Measurements from ENCODE around the gene DCTN2. TPM values are rescaled to one million over a fixed set of nuclear protein-coding genes. Genes with fewer than 3 reads are reported as not detected.

DCTN2 gene
- total RNA-seq: 116 TPM

DNA sequence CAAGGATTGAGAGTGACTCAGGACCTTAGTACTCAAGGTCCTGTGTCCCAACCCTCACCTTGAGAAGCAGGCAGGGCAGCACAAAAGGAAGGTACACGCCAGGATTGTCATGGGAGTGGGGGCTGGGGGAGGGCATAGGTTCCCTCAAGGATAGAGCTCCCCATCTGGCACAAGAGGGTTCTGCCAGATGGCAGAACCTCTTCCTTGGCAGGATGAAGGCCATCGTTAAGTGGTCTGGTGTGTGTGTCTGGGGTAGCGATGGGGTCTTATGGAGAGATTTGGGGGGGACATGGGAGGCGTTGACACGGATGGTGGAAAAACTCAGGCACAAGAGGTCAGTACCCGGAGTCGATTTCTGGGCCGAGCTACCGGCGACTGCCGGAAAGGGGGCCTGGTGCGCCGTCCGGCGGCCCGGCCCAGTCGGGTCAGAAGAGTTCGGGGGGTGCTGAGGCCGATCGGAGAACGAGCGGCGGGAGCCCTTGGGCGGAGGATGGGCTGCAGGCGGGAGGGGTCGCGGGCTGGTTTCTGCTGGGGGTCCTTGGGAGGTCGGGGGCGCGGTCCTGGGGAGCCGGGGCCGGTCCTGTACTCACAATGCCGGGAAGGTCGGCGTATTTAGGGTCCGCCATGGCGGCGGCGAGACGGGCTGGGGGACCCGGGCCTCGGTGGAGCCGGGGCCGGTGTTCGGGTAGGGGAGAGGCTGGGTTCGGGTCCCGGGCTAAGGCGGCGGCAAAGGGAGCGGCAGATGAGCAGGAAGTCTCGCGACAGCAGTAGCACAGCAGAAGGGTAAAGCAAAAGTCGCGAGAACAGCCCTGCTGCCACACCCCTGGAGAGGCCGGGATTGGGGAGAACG is at the start of gene DCTN2:
Gene DCTN2 (minus strand): TSS at position 755 of the 850 bp plus-strand sequence. CDS start 129 bp downstream, at position 626.
- no peaks in the 10 kb centered on the region for H3K9me3 ChIP-seq
- peak within 1 kb of the TSS; percentile 97 to 98 for H3K4me3 ChIP-seq
- H3K27me3 ChIP-seq: no peaks in the 10 kb centered on the region
- TF ChIP-seq CTCF (IDR thresholded peaks at IDR 0.05): no peak
- intact Hi-C loops (cut with DNase I): loop anchor here (1.0 kb wide), 1 partner anchor 24 kb away; the partner anchor contains the start of gene MBD6
- H3K4me1 ChIP-seq: peaks cover 3 to 17% of the 10 kb centered on the region in 2 donors
- peak; percentile 94 to 98 for DNase-seq (ENCODE audit: low spot score in 2 of 2)
- peaks cover 0 to 11% of the 10 kb centered on the region in 2 donors for H3K36me3 ChIP-seq
- H3K27ac ChIP-seq: peak within 1 kb of the TSS; percentile 88 to 92

DNA sequence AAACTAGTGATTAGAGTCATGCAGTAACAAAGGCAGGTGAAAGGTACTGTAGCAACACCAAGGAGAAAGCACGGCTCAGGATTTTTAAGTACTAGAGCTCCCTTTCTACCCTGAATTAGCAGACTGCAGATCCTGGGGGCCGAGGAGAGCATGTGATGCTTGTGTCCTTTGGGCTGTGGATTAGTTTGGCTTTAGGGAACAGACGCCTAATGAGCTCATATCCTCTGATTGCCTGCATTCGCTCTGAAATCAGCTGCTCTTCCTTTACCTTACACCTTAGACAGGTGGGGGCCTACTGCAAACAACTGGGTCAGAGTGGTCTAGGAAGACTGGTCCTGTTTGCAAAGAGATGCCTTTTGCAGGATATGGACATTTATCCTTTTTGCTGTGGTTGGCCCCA is 46.2 kb upstream of the DCTN2 start:
- Histone ChIP-seq H3K27ac (no peak overlapping the region), H3K4me1 (peaks cover 0 to 19% of the 10 kb centered on the region in 2 donors), H3K4me3 (no peak overlapping the region), H3K27me3 (no peaks in the 10 kb centered on the region), H3K36me3 (peaks cover 14 to 36% of the 10 kb centered on the region in 2 donors), H3K9me3 (no peaks in the 10 kb centered on the region)
- no peak for TF ChIP-seq CTCF (IDR thresholded peaks at IDR 0.05)
- no peak for DNase-seq (ENCODE audit: low spot score in 2 of 2)
- intact Hi-C loops (cut with DNase I): no loop called here

- Histone ChIP-seq H3K9me3 (no peaks in the 10 kb centered on the region), H3K27me3 (no peaks in the 10 kb centered on the region), H3K27ac (no peak overlapping the region), H3K4me3 (no peak overlapping the region), H3K4me1 (peaks cover 0 to 19% of the 10 kb centered on the region in 2 donors), H3K36me3 (peaks cover 14 to 32% of the 10 kb centered on the region in 2 donors)
- TF ChIP-seq CTCF (IDR thresholded peaks at IDR 0.05): no peak
- no peak for DNase-seq (ENCODE audit: low spot score in 2 of 2)
- intact Hi-C loops (cut with DNase I): no loop called here
Measured at GRCh38 chr12:57592551-57593165, 45.7 kb upstream of the DCTN2 start.

DNA sequence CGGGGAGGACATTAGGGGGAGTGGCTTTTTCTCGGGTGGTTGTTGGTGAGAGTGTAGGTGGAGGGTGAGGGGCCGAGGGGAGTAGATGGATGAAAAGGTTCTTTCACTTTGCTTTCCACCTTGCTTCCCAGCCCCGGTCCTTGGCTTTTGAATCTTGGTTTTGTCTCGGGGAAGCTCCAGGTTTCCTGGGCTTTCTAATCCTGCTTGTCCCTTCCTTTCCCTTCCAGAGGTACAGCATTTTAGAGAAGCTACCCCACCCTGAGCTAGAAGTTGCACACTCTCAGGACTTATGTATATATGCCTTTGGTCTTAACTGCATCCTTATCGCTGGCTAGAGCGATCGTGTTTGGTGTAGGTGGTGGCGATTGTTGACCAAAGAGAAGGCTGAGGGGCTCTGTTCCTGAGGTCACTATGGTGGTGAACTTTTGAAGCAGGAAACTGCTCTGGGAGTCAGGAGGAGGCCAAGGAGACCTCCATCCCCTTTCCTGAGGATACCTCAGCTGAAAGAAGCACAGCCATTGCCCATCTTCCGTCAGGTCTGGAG is 44.9 kb upstream of the DCTN2 start:
- peaks cover 9 to 24% of the 10 kb centered on the region in 2 donors for H3K36me3 ChIP-seq
- H3K4me3 ChIP-seq: peak overlapping the region; percentile 79 to 99
- no peak for DNase-seq (ENCODE audit: low spot score in 2 of 2)
- H3K27ac ChIP-seq: peak overlapping the region; percentile 82 to 89
- intact Hi-C loops (cut with DNase I): loop anchor here (2.0 kb wide), 2 partner anchors 19 to 29 kb away; partner anchors contain the start of gene ARHGEF25
- no peaks in the 10 kb centered on the region for H3K9me3 ChIP-seq
- no peak for TF ChIP-seq CTCF (IDR thresholded peaks at IDR 0.05)
- H3K4me1 ChIP-seq: peaks cover 0 to 19% of the 10 kb centered on the region in 2 donors
- no peaks in the 10 kb centered on the region for H3K27me3 ChIP-seq

DNA sequence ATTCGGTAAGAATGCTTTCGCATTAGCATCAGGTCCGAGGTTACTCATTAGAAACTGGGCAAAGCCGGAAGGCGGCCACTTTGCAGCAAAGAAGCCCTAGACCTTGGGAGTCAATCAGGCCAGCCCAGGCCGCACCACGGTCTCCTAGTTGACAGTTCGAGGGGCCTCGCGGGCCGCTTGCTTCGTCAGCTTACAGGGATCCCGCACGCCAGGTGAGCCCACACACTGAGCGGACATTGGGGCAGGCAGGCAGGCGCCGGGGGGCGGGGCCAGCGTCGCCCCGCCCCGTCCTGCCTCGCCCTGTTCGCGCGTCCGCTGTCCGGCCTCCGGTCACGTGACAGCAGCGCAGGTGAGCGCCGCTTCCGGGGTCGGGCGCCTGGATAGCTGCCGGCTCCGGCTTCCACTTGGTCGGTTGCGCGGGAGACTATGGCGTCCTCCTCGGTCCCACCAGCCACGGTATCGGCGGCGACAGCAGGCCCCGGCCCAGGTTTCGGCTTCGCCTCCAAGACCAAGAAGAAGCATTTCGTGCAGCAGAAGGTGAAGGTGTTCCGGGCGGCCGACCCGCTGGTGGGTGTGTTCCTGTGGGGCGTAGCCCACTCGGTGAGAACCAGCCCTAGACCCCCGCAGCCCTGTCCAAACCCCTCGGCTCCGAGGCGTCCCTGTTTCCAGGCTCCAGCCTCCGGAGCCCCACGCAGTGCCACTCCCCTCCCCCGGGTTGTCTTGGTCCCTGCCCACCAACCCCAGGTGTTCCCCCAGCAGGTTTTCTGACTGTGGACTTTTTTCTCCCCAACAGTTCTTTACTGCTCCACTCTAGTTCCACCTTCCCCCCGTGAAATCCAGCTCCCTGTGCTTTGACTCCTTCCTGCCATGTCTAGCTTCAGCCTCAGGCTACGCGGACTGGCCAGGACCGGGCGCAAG is 44.1 kb upstream of the DCTN2 start, which contains the start of gene PIP4K2C:
Gene PIP4K2C (plus strand): TSS at position 329 of the 918 bp plus-strand sequence. CDS start 98 bp downstream, at position 427.
- Histone ChIP-seq H3K4me1 (peaks cover 0 to 19% of the 10 kb centered on the region in 2 donors), H3K36me3 (peaks cover 9 to 19% of the 10 kb centered on the region in 2 donors), H3K27ac (peak within 1 kb of the TSS; percentile 82 to 89), H3K9me3 (no peaks in the 10 kb centered on the region), H3K4me3 (peak within 1 kb of the TSS; percentile 79 to 99), H3K27me3 (no peaks in the 10 kb centered on the region)
- no peak for TF ChIP-seq CTCF (IDR thresholded peaks at IDR 0.05)
- intact Hi-C loops (cut with DNase I): loop anchor here (2.0 kb wide), 2 partner anchors 20 to 30 kb away; partner anchors contain the start of gene ARHGEF25
- peak; percentile 53 to 86 for DNase-seq (ENCODE audit: low spot score in 2 of 2)
